AG10803 (cell line): ENCODE measurements around the gene TUBGCP4.
A peak's percentile ranks its signal among the peaks of the same experiment; 100 is the strongest.

Experiments
- DNase-seq: peaks from one replicate; pipeline ENCODE4 v3.0.0; 2010; ENCODE audit warnings: low read depth
- H3K4me3 ChIP-seq: 2 replicates; pipeline ENCODE4 v1.5.1; 2011; ENCODE audit warnings: mild to moderate bottlenecking, low read length, control low read depth
- TF ChIP-seq, protein P1 (sequence below): conservative IDR thresholded peaks from 2 replicates; pipeline ENCODE4 v1.5.1; 2011; ENCODE audit warnings: mild to moderate bottlenecking, low read length, control low read depth, inconsistent platforms

The TUBGCP4 gene

GRCh38 chr15:43420435-43420834, 49.5 kb downstream of the TUBGCP4 start:
- TF ChIP-seq, protein P1, sequence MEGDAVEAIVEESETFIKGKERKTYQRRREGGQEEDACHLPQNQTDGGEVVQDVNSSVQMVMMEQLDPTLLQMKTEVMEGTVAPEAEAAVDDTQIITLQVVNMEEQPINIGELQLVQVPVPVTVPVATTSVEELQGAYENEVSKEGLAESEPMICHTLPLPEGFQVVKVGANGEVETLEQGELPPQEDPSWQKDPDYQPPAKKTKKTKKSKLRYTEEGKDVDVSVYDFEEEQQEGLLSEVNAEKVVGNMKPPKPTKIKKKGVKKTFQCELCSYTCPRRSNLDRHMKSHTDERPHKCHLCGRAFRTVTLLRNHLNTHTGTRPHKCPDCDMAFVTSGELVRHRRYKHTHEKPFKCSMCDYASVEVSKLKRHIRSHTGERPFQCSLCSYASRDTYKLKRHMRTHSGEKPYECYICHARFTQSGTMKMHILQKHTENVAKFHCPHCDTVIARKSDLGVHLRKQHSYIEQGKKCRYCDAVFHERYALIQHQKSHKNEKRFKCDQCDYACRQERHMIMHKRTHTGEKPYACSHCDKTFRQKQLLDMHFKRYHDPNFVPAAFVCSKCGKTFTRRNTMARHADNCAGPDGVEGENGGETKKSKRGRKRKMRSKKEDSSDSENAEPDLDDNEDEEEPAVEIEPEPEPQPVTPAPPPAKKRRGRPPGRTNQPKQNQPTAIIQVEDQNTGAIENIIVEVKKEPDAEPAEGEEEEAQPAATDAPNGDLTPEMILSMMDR, result no peak
- no peak overlapping the region for H3K4me3 ChIP-seq
- no peak for DNase-seq

DNA sequence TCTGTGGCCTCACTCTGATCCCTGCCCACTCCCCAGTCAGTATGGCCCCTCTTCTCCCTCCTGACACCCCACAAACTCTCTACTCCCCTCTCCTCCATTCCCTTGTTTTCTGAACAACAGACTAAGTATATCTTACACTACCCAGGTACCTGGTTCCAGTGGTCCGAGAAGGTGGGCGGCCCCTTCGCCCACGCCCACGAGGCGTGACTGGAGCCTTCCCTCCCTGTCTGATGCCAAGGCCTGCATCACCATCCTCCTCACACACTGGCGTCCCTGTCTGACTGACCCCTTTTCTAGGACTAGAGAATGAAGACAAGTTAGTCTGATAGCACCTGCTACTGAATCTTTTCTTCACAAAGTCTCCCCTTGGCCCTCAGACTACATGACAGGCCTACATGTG, 50.0 kb downstream of the TUBGCP4 start:
- H3K4me3 ChIP-seq, result no peak overlapping the region
- no peak for DNase-seq
- TF ChIP-seq, protein P1, result no peak

DNA sequence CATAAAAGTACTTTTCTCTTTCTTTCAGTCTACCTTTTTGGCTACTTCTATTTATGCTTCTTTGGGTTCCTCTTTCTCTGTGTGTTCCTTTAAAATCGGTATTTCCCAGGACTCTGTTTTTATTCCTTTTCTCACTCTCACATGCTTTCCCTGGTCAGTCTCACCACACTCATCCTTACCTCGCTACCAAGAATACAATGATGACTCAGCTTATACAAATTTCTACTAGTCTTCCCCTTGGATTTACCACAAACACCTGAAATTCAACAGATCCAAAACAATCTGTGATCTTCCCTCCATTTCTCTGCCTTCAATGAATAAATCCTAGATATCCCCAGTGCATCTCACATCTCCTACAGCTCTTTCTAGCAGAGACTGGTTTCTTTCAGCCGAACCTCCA, 52.9 kb downstream of the TUBGCP4 start:
- TF ChIP-seq, protein P1, result no peak
- H3K4me3 ChIP-seq, result no peak overlapping the region
- no peak for DNase-seq

DNA sequence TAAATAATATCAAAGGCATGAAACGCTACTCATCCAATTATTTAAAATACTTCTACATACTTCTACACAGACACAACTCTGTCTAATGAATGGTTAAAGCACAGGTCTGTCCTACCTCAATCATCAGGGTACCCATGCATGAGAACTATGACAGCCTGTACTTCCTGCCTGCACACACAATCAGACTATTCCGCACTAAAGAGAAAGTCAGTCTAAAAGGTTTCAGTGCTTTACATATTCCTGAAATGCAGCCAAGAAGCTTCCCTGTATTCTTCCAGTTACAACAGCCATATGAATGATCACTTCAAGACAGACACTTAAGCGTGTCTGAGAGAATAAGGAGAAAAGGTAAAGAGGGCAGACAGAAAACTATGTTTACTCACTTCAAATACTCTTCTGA, 58.8 kb downstream of the TUBGCP4 start:
- no peak for DNase-seq
- no peak overlapping the region for H3K4me3 ChIP-seq
- TF ChIP-seq, protein P1, result no peak

DNA sequence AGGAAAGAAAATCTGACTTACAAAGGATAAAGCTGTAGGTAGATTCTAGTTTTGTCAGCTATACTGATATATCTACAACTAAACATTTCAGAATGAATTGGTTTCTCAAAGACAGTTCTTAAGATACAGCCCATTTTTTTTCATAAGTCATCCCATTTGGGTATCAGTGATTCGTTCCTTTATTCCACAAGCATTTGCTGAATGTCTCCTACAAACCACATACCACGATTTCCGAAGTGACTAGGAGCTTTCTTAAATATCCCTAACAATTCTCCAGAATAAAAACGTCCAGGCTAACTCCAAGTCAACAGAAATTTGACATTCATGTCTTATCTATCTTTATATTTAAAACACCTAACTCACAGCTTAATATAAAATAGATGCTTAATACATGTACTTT, 62.3 kb downstream of the TUBGCP4 start:
- peak; percentile 53 for DNase-seq
- TF ChIP-seq, protein P1, result no peak
- no peak overlapping the region for H3K4me3 ChIP-seq

GRCh38 chr15:43433661-43434303, 62.9 kb downstream of the TUBGCP4 start:
- TF ChIP-seq, protein P1, result no peak
- H3K4me3 ChIP-seq, result no peak overlapping the region
- DNase-seq, result no peak

GRCh38 chr15:43434446-43434845, 63.5 kb downstream of the TUBGCP4 start:
- TF ChIP-seq, protein P1, result no peak
- DNase-seq, result no peak
- no peak overlapping the region for H3K4me3 ChIP-seq
